SK-MEL-5 (cell line): ENCODE measurements around the gene SLC2A14. TPM values are rescaled to one million over a fixed set of nuclear protein-coding genes. Genes with fewer than 3 reads are reported as not detected.
"Not testable (repeated sequence)": the region's sequence is repeated elsewhere in the genome, so short reads cannot be mapped to it uniquely, and the experiment has no call there.

Experiments
- DNase-seq: peaks from one replicate; pipeline ENCODE4 v3.0.0-alpha.2; 2016; ENCODE audit warnings: low read depth, low spot score
- in situ Hi-C: cut with HindIII; loops from 2 replicates; pipeline ENCODE4 v1.10.0; 2016; ENCODE audit warnings: low sequenced_read_pairs, high pct_unique_total_duplicates, low pct_unique_long_range_greater_than_20kb
- total RNA-seq: library from RNA; depleted of rRNA; stranded (reverse); fragments of >200 nt; shearing (Covaris generic); gene quantifications from 2 replicates; pipeline ENCODE4 v1.2.3, GENCODE V29; 2014

Gene SLC2A14
- total RNA-seq, 1 experiment from 2014 or later, result not detected

- DNase-seq, in situ Hi-C loops: not testable (repeated sequence)
These were observed 29.1 kb downstream of the SLC2A14 start for GRCh38 chr12:7843583-7843982.

- in situ Hi-C loops, DNase-seq: not testable (repeated sequence)
These were observed 29.6 kb downstream of the SLC2A14 start for GRCh38 chr12:7843149-7843548.

GRCh38 chr12:7842444-7842843 is 30.3 kb downstream of the SLC2A14 start:
- in situ Hi-C loops, DNase-seq: not testable (repeated sequence)

GRCh38 chr12:7839848-7840247 is 32.9 kb downstream of the SLC2A14 start:
- DNase-seq, in situ Hi-C loops: not testable (repeated sequence)

- DNase-seq, in situ Hi-C loops: not testable (repeated sequence)
These were observed 33.5 kb downstream of the SLC2A14 start for GRCh38 chr12:7839226-7839625.

- DNase-seq, result no peak
- in situ Hi-C loops, result no loop called here
These were observed 35.3 kb downstream of the SLC2A14 start for GRCh38 chr12:7837366-7837765.

- in situ Hi-C loops, result no loop called here
These were observed 36.9 kb downstream of the SLC2A14 start for GRCh38 chr12:7835766-7836165.

GRCh38 chr12:7835116-7835515 is 37.6 kb downstream of the SLC2A14 start:
- in situ Hi-C loops, result no loop called here
- no peak for DNase-seq

More at GRCh38 chr12:7835766-7836165, 36.9 kb downstream of the SLC2A14 start:
- no peak for DNase-seq

- in situ Hi-C loops, result no loop called here
- no peak for DNase-seq
These were observed 38.0 kb downstream of the SLC2A14 start for GRCh38 chr12:7834701-7835100.

- DNase-seq, result no peak
- in situ Hi-C loops, result no loop called here
These were observed 38.9 kb downstream of the SLC2A14 start for GRCh38 chr12:7833831-7834230.

- DNase-seq, in situ Hi-C loops: not testable (repeated sequence)
These were observed 39.5 kb downstream of the SLC2A14 start for GRCh38 chr12:7833201-7833600.

GRCh38 chr12:7832059-7832696 is 40.5 kb downstream of the SLC2A14 start:
- in situ Hi-C loops, result no loop called here
- peak; percentile 71 for DNase-seq

- DNase-seq, in situ Hi-C loops: not testable (repeated sequence)
These were observed 43.0 kb downstream of the SLC2A14 start for GRCh38 chr12:7829737-7830136.

GRCh38 chr12:7825754-7826153 is 47.0 kb downstream of the SLC2A14 start:
- in situ Hi-C loops, DNase-seq: not testable (repeated sequence)

GRCh38 chr12:7806863-7807487 is 65.7 kb downstream of the SLC2A14 start:
- in situ Hi-C loops, result no loop called here

GRCh38 chr12:7806319-7806718 is 66.4 kb downstream of the SLC2A14 start:
- in situ Hi-C loops, DNase-seq: not testable (repeated sequence)

More at GRCh38 chr12:7806863-7807487, 65.7 kb downstream of the SLC2A14 start:
- peak; percentile 88 for DNase-seq

GRCh38 chr12:7801460-7801859 is 71.3 kb downstream of the SLC2A14 start:
- no peak for DNase-seq
- in situ Hi-C loops, result no loop called here

- in situ Hi-C loops, DNase-seq: not testable (repeated sequence)
These were observed 73.9 kb downstream of the SLC2A14 start for GRCh38 chr12:7798750-7799308.
